MM.1S (cell line): ENCODE data around the gene ITGB3.
"Not testable (repeated sequence)": the region's sequence is repeated elsewhere in the genome, so short reads cannot be mapped to it uniquely, and the experiment has no call there.

ENCODE experiments used
- DNase-seq: peaks from one replicate; pipeline ENCODE4 v3.0.0-alpha.2; 2015
- H2AFZ ChIP-seq: fragments of 300-600 bp; sonication (generic); 2 replicates; pipeline ENCODE4 v1.6.0; 2016; ENCODE audit warnings: antibody characterized with exemption, low read length
- H3F3A ChIP-seq: fragments of 300-600 bp; sonication (generic); 2 replicates; pipeline ENCODE4 v1.6.1; 2016; ENCODE audit warnings: mild to moderate bottlenecking, antibody characterized with exemption, low read length, moderate library complexity, mixed read lengths; ENCODE audit not compliant: insufficient read depth
- H3K27ac ChIP-seq: fragments of 300-600 bp; sonication (generic); 2 replicates; pipeline ENCODE4 v1.5.1; 2016; ENCODE audit warnings: mild to moderate bottlenecking, low read length
- H3K27me3 ChIP-seq: fragments of 300-600 bp; sonication (generic); replicated peaks from 2 replicates; pipeline ENCODE4 v1.6.0; 2016; ENCODE audit warnings: low read length; ENCODE audit not compliant: insufficient read depth
- H3K36me3 ChIP-seq: fragments of 300-600 bp; sonication (generic); replicated peaks from 2 replicates; pipeline ENCODE4 v1.6.1; 2016; ENCODE audit warnings: mild to moderate bottlenecking, low read length, mixed read lengths; ENCODE audit not compliant: insufficient read depth
- H3K4me1 ChIP-seq: fragments of 300-600 bp; sonication (generic); 2 replicates; pipeline ENCODE4 v1.6.1; 2016; ENCODE audit warnings: low read length, mixed read lengths
- H3K4me2 ChIP-seq: fragments of 300-600 bp; sonication (generic); 2 replicates; pipeline ENCODE4 v1.6.0; 2016; ENCODE audit warnings: low read depth, low read length
- H3K4me3 ChIP-seq: fragments of 300-600 bp; sonication (generic); 2 replicates; pipeline ENCODE4 v1.5.1; 2016; ENCODE audit warnings: low read length, mixed read lengths
- H3K79me2 ChIP-seq: fragments of 300-600 bp; sonication (generic); 2 replicates; pipeline ENCODE4 v1.6.1; 2016; ENCODE audit warnings: mixed run types, low read length, mixed read lengths
- H3K9ac ChIP-seq: fragments of 300-600 bp; sonication (generic); 2 replicates; pipeline ENCODE4 v1.6.1; 2016; ENCODE audit warnings: low read length, mixed read lengths
- H3K9me2 ChIP-seq: fragments of 300-600 bp; sonication (generic); replicated peaks from 2 replicates; pipeline ENCODE4 v1.6.1; 2016; ENCODE audit warnings: mild to moderate bottlenecking, low read length, mixed read lengths; ENCODE audit not compliant: insufficient read depth
- H3K9me3 ChIP-seq: fragments of 300-600 bp; sonication (generic); replicated peaks from 2 replicates; pipeline ENCODE4 v1.6.1; 2016; ENCODE audit warnings: mild to moderate bottlenecking, low read length, mixed read lengths; ENCODE audit not compliant: insufficient read depth
- H4K20me1 ChIP-seq: fragments of 300-600 bp; sonication (generic); 2 replicates; pipeline ENCODE4 v1.6.1; 2016; ENCODE audit warnings: mild to moderate bottlenecking, low read length, moderate library complexity, mixed read lengths; ENCODE audit not compliant: insufficient read depth
- CTCF ChIP-seq: fragments of 300-600 bp; sonication (generic); IDR thresholded peaks from 2 replicates; pipeline ENCODE4 v1.5.1; 2016; ENCODE audit warnings: antibody characterized with exemption, low read length, mixed read lengths
- EZH2 ChIP-seq: fragments of 300-600 bp; sonication (generic); optimal IDR thresholded peaks from 2 replicates; pipeline ENCODE3; 2017; ENCODE audit warnings: low read depth, mild to moderate bottlenecking, antibody characterized with exemption, low read length, mixed read lengths
- EZH2phosphoT487 ChIP-seq: fragments of 300-600 bp; sonication (generic); IDR thresholded peaks from 2 replicates; pipeline ENCODE4 v1.6.1; 2018; ENCODE audit warnings: antibody characterized with exemption, low read length

Gene ITGB3

DNA sequence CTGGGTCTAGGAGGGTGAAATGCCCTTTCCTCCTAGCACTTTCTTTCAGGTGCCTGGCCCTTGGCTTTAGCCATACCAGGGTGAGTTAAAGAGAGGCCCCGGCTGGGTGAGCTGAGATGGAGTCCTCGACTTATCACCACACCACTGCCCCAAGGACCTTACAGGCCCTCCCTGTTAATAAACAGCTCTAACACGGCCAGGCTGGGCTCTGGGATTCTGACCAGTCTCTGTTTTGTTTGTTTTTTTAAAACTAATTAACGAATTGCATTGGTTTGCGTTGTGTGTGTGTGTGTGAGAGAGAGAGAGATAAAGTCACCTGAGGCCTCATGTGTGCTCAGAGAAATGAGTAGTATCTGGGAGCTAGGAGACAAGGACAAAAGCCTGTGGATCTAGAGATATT, 30.2 kb upstream of the ITGB3 start:
- no peaks in the 10 kb centered on the region for H3F3A ChIP-seq
- no peak for DNase-seq
- no peak overlapping the region for H3K9ac ChIP-seq
- no peaks in the 10 kb centered on the region for H3K36me3 ChIP-seq
- H3K4me2 ChIP-seq, result no peak overlapping the region
- H3K27me3 ChIP-seq, result no peaks in the 10 kb centered on the region
- no peaks in the 10 kb centered on the region for H3K79me2 ChIP-seq
- H3K9me2 ChIP-seq, result no peaks in the 10 kb centered on the region
- H3K27ac ChIP-seq, result no peak overlapping the region
- no peak overlapping the region for H2AFZ ChIP-seq
- H3K9me3 ChIP-seq, result no peaks in the 10 kb centered on the region
- H4K20me1 ChIP-seq, result no peaks in the 10 kb centered on the region
- no peak overlapping the region for H3K4me3 ChIP-seq
- H3K4me1 ChIP-seq, result no peaks in the 10 kb centered on the region
- TF ChIP-seq EZH2 (no peak), CTCF (no peak), EZH2phosphoT487 (no peak)

GRCh38 chr17:47224077-47224476, 29.6 kb upstream of the ITGB3 start:
- H3K27ac ChIP-seq, H3K9ac ChIP-seq, H2AFZ ChIP-seq, H4K20me1 ChIP-seq, H3K79me2 ChIP-seq, H3K9me3 ChIP-seq, H3K4me1 ChIP-seq, H3K9me2 ChIP-seq, DNase-seq, H3K27me3 ChIP-seq, H3K4me2 ChIP-seq, H3K36me3 ChIP-seq, H3F3A ChIP-seq, H3K4me3 ChIP-seq: not testable (repeated sequence)

DNA sequence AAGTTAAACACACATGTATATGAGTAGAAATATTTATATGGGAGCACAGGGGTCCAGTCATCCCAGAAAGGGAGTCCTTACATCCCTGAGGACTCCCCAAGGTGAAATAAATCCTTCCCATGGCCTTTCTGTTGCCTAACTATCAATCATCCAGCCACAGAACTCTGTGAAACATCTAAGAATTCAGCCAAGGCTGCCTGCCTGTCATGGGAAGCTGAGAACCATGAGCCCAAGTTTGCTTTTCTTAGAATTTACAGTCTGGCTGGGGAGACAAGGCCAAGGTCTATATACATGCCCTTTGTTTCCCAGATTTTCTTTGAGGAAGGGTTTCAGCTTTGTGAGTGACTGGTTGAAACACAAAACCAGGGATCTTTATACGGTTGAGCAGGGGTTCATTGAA, 28.7 kb upstream of the ITGB3 start:
- Histone ChIP-seq H3K27me3 (no peaks in the 10 kb centered on the region), H3K9me3 (no peaks in the 10 kb centered on the region), H3K4me3 (no peak overlapping the region), H3K79me2 (no peaks in the 10 kb centered on the region), H3K4me1 (peaks cover 4% of the 10 kb centered on the region), H4K20me1 (no peaks in the 10 kb centered on the region), H3K4me2 (no peak overlapping the region), H3K27ac (no peak overlapping the region), H3K9me2 (no peaks in the 10 kb centered on the region), H3K36me3 (no peaks in the 10 kb centered on the region), H3K9ac (no peak overlapping the region), H2AFZ (no peak overlapping the region), H3F3A (no peaks in the 10 kb centered on the region)
- no peak for DNase-seq
- TF ChIP-seq EZH2phosphoT487 (no peak), EZH2 (no peak), CTCF (no peak)

DNA sequence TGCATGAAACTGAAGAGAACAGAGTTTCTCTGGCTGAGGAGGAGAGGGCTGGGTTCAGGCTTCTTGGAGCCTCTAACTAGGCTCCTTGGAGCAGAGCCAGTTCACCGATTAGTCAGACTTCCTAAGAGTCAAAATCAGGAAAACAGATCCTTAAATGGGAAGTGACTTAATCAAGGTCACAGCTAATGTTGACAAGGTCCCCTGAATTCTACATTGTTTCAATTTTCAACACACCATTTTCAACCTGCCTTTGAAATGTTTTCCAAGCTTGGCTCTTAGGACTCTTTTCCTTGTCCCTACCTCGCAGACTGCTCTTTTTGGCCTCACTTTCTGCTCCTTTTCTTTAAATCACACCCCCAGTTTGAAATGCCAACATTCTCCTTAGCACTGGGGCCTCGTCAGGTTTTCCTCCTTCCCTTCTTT, 28.2 kb upstream of the ITGB3 start:
- H3K9me3 ChIP-seq, result no peaks in the 10 kb centered on the region
- DNase-seq, result no peak
- H4K20me1 ChIP-seq, result no peaks in the 10 kb centered on the region
- H3K4me2 ChIP-seq, result no peak overlapping the region
- H3F3A ChIP-seq, result no peaks in the 10 kb centered on the region
- no peaks in the 10 kb centered on the region for H3K9me2 ChIP-seq
- H3K4me1 ChIP-seq, result peaks cover 4% of the 10 kb centered on the region
- no peaks in the 10 kb centered on the region for H3K27me3 ChIP-seq
- no peak overlapping the region for H2AFZ ChIP-seq
- no peak overlapping the region for H3K27ac ChIP-seq
- TF ChIP-seq EZH2 (no peak), EZH2phosphoT487 (no peak)
- H3K4me3 ChIP-seq, result no peak overlapping the region
- no peaks in the 10 kb centered on the region for H3K79me2 ChIP-seq
- H3K36me3 ChIP-seq, result no peaks in the 10 kb centered on the region
- H3K9ac ChIP-seq, result no peak overlapping the region
